Dermis microvascular lymphatic vessel endothelial cell (primary cell): Measurements from ENCODE around the gene UNKL. TPM values are rescaled to one million over a fixed set of nuclear protein-coding genes. Genes with fewer than 3 reads are reported as not detected.

Experiments used
- total RNA-seq: library from RNA; depleted of rRNA; stranded (reverse); fragments of >200 nt; gene quantifications from 2 replicates; pipeline ENCODE4 v1.2.1, GENCODE V29; 2014

UNKL gene
- total RNA-seq, 1 donor from 2014 or later: 5.3 TPM

Other genes starting within 250 kb of the UNKL start
- gene TPSG1, start 189.4 kb downstream of the UNKL start, total RNA-seq: not detected in 2 replicates
- not detected in 2 replicates for gene TPSB2, start 184.5 kb downstream of the UNKL start, total RNA-seq
- gene TPSAB1, start 174.0 kb downstream of the UNKL start, total RNA-seq: not detected in 2 replicates
- gene TPSD1, start 158.6 kb downstream of the UNKL start, total RNA-seq: not detected in 2 replicates
- gene UBE2I, start 105.1 kb downstream of the UNKL start, total RNA-seq: 34.1 and 40.1 TPM in 2 replicates
- 0.64 and 1.6 TPM in 2 replicates for gene BAIAP3, start 81.1 kb downstream of the UNKL start, total RNA-seq
- 53.7 and 58.4 TPM in 2 replicates for gene TSR3, start 62.8 kb downstream of the UNKL start, total RNA-seq
- 16.8 and 36.2 TPM in 2 replicates for gene GNPTG, start 62.8 kb downstream of the UNKL start, total RNA-seq
- gene UQCC4, start 6.0 kb upstream of the UNKL start, total RNA-seq: 16.8 and 16.9 TPM in 2 replicates
- gene PERCC1, start 16.4 kb upstream of the UNKL start, total RNA-seq: not detected in 2 replicates
- gene CCDC154, start 29.9 kb upstream of the UNKL start, total RNA-seq: 0.13 TPM in 2 replicates
- 56.9 and 131 TPM in 2 replicates for gene CLCN7, start 60.3 kb upstream of the UNKL start, total RNA-seq
- under 0.01 and 0.13 TPM in 2 replicates for gene PTX4, start 74.2 kb upstream of the UNKL start, total RNA-seq
- 13.6 and 20.5 TPM in 2 replicates for gene TELO2, start 78.7 kb upstream of the UNKL start, total RNA-seq
- 95.9 and 158 TPM in 2 replicates for gene TMEM204, start 119.0 kb upstream of the UNKL start, total RNA-seq
- gene IFT140, start 197.4 kb upstream of the UNKL start, total RNA-seq: 11.3 and 17.4 TPM in 2 replicates
- gene CRAMP1, start 197.7 kb upstream of the UNKL start, total RNA-seq: 7.1 and 12.9 TPM in 2 replicates